Fibroblast of lung (primary cell): ENCODE results near the gene TMPRSS11F.

ENCODE experiments used
- EZH2 ChIP-seq: IDR thresholded peaks from 2 replicates; pipeline ENCODE4 v1.5.1; 2012; ENCODE audit warnings: low read length, control low read depth, mild to moderate bottlenecking; ENCODE audit errors: missing control alignments
- TF ChIP-seq, protein P1 (sequence below), 2 donors: IDR thresholded peaks in 1 of 2; conservative IDR thresholded peaks in 1 of 2; 1 replicate in 1 of 2; 2 replicates in 1 of 2; pipeline ENCODE4 v1.5.1; 2011 to 2012; ENCODE audit warnings: low read length in 2 of 2, control low read depth in 1 of 2, inconsistent platforms in 1 of 2, low read depth in 1 of 2, mild to moderate bottlenecking in 1 of 2

DNA sequence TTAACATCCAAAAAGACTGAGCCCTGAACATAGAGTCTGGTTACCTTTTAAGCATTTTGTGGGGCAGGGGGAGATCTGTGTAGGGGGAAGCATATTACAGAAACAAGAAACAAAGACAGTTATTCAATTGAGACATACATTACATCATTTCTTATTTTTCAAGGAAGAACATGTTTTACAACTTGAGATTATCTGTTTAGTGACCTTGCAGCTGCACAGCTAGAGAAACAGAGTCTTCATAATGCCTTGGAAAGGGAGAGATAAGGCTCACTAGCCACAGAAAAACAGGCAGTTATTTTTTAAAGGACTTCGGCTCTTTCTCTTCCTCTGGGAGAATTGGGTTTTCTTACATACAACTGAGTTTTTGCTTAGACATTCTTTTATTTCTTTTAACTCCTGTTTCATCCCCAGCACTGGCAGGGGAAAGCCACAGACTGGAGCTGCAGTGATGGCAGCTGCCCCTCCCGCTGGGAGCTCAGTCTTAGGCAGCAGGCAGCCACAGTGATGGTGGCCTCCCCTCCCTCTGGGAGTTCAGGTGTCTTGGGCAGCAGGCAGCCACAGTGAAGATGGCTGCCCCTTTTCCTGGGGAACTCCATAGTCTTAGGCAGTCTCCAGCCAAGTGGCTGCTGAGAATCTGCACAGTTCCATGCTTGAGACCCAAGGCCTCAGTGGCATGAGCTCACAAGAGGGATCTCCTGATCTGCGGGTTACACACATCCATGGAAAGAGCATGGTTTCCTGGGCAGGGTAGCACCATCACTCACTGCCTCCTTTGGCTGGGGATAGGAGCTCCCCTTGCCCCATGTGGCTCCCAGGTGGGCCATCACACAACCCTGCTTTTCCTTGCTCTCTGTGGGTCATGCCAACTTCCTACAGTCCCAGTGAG lies 19.4 kb upstream of the TMPRSS11F start:
- TF ChIP-seq, protein P1, sequence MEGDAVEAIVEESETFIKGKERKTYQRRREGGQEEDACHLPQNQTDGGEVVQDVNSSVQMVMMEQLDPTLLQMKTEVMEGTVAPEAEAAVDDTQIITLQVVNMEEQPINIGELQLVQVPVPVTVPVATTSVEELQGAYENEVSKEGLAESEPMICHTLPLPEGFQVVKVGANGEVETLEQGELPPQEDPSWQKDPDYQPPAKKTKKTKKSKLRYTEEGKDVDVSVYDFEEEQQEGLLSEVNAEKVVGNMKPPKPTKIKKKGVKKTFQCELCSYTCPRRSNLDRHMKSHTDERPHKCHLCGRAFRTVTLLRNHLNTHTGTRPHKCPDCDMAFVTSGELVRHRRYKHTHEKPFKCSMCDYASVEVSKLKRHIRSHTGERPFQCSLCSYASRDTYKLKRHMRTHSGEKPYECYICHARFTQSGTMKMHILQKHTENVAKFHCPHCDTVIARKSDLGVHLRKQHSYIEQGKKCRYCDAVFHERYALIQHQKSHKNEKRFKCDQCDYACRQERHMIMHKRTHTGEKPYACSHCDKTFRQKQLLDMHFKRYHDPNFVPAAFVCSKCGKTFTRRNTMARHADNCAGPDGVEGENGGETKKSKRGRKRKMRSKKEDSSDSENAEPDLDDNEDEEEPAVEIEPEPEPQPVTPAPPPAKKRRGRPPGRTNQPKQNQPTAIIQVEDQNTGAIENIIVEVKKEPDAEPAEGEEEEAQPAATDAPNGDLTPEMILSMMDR (conservative IDR thresholded peaks at IDR 0.05 in 1 of 2, IDR thresholded peaks at IDR 0.05 in 1 of 2; ENCODE audit: low read depth in 1 of 2, low read length in 2 of 2), result no peak
- TF ChIP-seq EZH2, result no peak
